Islet of Langerhans (tissue), 1 donor: Measurements from ENCODE around the gene TBX20.
"Not testable (repeated sequence)": the region's sequence is repeated elsewhere in the genome, so short reads cannot be mapped to it uniquely, and the experiment has no call there.

Source experiments
- FAIRE-seq: peaks from one replicate; lab custom pipeline; 2011; peaks lifted over from hg19 to GRCh38; lab: Jason Lieb, UNC

The TBX20 gene

GRCh38 chr7:35255443-35256255 lies 1.7 kb upstream of the TBX20 start:
- no peak for FAIRE-seq

GRCh38 chr7:35254496-35255442 lies 869 bp upstream of the TBX20 start:
- no peak for FAIRE-seq

GRCh38 chr7:35253460-35253709 lies 515 bp downstream of the TBX20 start:
- no peak for FAIRE-seq

- no peak for FAIRE-seq
These were observed 1.1 kb downstream of the TBX20 start for GRCh38 chr7:35252612-35253459.

GRCh38 chr7:35251606-35252310 lies 2.1 kb downstream of the TBX20 start:
- FAIRE-seq: no peak

- no peak for FAIRE-seq
These were observed 3.0 kb downstream of the TBX20 start for GRCh38 chr7:35250941-35251340.

GRCh38 chr7:35250452-35250851 lies 3.4 kb downstream of the TBX20 start:
- FAIRE-seq: no peak

- no peak for FAIRE-seq
These were observed 4.4 kb downstream of the TBX20 start for GRCh38 chr7:35249537-35249907.

- FAIRE-seq: no peak
These were observed 5.0 kb downstream of the TBX20 start for GRCh38 chr7:35248576-35249536.

GRCh38 chr7:35246819-35247218 lies 7.1 kb downstream of the TBX20 start:
- no peak for FAIRE-seq

GRCh38 chr7:35241884-35242283 lies 12.0 kb downstream of the TBX20 start:
- no peak for FAIRE-seq

GRCh38 chr7:35241436-35241835 lies 12.5 kb downstream of the TBX20 start:
- no peak for FAIRE-seq

GRCh38 chr7:35241008-35241407 lies 12.9 kb downstream of the TBX20 start:
- not testable (repeated sequence) for FAIRE-seq

GRCh38 chr7:35238456-35238855 lies 15.4 kb downstream of the TBX20 start:
- not testable (repeated sequence) for FAIRE-seq

GRCh38 chr7:35232994-35233393 lies 20.9 kb downstream of the TBX20 start:
- no peak for FAIRE-seq

GRCh38 chr7:35231221-35231620 lies 22.7 kb downstream of the TBX20 start:
- not testable (repeated sequence) for FAIRE-seq

- not testable (repeated sequence) for FAIRE-seq
These were observed 24.7 kb downstream of the TBX20 start for GRCh38 chr7:35229116-35229780.

GRCh38 chr7:35228496-35229051 lies 25.3 kb downstream of the TBX20 start:
- FAIRE-seq: not testable (repeated sequence)

GRCh38 chr7:35227438-35227837 lies 26.5 kb downstream of the TBX20 start:
- not testable (repeated sequence) for FAIRE-seq

- FAIRE-seq: not testable (repeated sequence)
These were observed 31.5 kb downstream of the TBX20 start for GRCh38 chr7:35222445-35222844.
